Measurements from ENCODE around the gene OR10A6. TPM values are rescaled to one million over a fixed set of nuclear protein-coding genes. Genes with fewer than 3 reads are reported as not detected.

The OR10A6 gene
- polyA plus RNA-seq, 1 donor from 2014 or later = not detected

DNA sequence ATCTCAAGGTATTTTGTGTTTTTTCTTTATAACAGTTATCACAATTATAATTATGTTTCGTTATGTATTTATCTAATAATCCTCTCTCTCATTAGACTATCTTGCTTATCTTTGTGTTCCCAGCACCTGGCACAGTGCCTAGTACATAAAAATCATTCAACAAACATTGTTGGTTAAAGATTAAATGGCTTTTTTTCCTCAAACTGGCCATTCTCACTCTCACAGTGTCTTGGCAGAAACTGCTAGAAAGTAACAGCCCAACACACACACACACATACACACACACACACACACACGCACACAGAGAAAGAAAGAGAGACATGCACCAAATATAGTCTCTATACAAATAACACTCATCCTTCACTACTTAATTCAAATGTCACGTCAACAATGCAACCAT, 36.8 kb downstream of the OR10A6 start:
- H3K36me3 ChIP-seq (ENCODE audit: insufficient read depth, low read length) = no peaks in the 10 kb centered on the region
- H2AFZ ChIP-seq (ENCODE audit: low read depth, low read length) = no peak overlapping the region
- H3K9me3 ChIP-seq (ENCODE audit: low read length) = no peaks in the 10 kb centered on the region
- TF ChIP-seq, protein P1, sequence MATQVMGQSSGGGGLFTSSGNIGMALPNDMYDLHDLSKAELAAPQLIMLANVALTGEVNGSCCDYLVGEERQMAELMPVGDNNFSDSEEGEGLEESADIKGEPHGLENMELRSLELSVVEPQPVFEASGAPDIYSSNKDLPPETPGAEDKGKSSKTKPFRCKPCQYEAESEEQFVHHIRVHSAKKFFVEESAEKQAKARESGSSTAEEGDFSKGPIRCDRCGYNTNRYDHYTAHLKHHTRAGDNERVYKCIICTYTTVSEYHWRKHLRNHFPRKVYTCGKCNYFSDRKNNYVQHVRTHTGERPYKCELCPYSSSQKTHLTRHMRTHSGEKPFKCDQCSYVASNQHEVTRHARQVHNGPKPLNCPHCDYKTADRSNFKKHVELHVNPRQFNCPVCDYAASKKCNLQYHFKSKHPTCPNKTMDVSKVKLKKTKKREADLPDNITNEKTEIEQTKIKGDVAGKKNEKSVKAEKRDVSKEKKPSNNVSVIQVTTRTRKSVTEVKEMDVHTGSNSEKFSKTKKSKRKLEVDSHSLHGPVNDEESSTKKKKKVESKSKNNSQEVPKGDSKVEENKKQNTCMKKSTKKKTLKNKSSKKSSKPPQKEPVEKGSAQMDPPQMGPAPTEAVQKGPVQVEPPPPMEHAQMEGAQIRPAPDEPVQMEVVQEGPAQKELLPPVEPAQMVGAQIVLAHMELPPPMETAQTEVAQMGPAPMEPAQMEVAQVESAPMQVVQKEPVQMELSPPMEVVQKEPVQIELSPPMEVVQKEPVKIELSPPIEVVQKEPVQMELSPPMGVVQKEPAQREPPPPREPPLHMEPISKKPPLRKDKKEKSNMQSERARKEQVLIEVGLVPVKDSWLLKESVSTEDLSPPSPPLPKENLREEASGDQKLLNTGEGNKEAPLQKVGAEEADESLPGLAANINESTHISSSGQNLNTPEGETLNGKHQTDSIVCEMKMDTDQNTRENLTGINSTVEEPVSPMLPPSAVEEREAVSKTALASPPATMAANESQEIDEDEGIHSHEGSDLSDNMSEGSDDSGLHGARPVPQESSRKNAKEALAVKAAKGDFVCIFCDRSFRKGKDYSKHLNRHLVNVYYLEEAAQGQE (IDR thresholded peaks at IDR 0.05; ENCODE audit: borderline replicate concordance) = no peak
- TF ChIP-seq TAF1 (IDR thresholded peaks at IDR 0.05; ENCODE audit: low read depth) (no peak), SMC3 (conservative IDR thresholded peaks at IDR 0.05; ENCODE audit: poor library complexity) (no peak), MXI1 (conservative IDR thresholded peaks at IDR 0.05; ENCODE audit: poor library complexity, severe bottlenecking) (no peak), RAD21 (conservative IDR thresholded peaks at IDR 0.05) (no peak), EZH2 (IDR thresholded peaks at IDR 0.05; ENCODE audit: borderline replicate concordance, insufficient read depth, low read length, poor library complexity, severe bottlenecking) (no peak), POLR2AphosphoS5 (IDR thresholded peaks at IDR 0.05) (no peak), EP300 (conservative IDR thresholded peaks at IDR 0.05; ENCODE audit: poor library complexity, severe bottlenecking) (no peak)
- TF ChIP-seq, protein P2, sequence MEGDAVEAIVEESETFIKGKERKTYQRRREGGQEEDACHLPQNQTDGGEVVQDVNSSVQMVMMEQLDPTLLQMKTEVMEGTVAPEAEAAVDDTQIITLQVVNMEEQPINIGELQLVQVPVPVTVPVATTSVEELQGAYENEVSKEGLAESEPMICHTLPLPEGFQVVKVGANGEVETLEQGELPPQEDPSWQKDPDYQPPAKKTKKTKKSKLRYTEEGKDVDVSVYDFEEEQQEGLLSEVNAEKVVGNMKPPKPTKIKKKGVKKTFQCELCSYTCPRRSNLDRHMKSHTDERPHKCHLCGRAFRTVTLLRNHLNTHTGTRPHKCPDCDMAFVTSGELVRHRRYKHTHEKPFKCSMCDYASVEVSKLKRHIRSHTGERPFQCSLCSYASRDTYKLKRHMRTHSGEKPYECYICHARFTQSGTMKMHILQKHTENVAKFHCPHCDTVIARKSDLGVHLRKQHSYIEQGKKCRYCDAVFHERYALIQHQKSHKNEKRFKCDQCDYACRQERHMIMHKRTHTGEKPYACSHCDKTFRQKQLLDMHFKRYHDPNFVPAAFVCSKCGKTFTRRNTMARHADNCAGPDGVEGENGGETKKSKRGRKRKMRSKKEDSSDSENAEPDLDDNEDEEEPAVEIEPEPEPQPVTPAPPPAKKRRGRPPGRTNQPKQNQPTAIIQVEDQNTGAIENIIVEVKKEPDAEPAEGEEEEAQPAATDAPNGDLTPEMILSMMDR (IDR thresholded peaks at IDR 0.05; ENCODE audit: poor library complexity, severe bottlenecking) = no peak
- no peaks in the 10 kb centered on the region for H3F3A ChIP-seq (ENCODE audit: insufficient read depth, low read length, poor library complexity, severe bottlenecking)
- no peak overlapping the region for H3K9ac ChIP-seq (ENCODE audit: low read length)
- no peaks in the 10 kb centered on the region for H3K27me3 ChIP-seq (ENCODE audit: insufficient read depth, low read depth, low read length)
- no peaks in the 10 kb centered on the region for H4K20me1 ChIP-seq (ENCODE audit: insufficient read depth)
- H3K4me3 ChIP-seq (ENCODE audit: low read length) = no peak overlapping the region
- H3K9me2 ChIP-seq (ENCODE audit: insufficient read depth, low read length) = no peaks in the 10 kb centered on the region
- H3K4me2 ChIP-seq (ENCODE audit: low read length) = no peak overlapping the region
- H3K27ac ChIP-seq (ENCODE audit: low read length) = no peak overlapping the region
- H3K79me2 ChIP-seq (replicated peaks; ENCODE audit: insufficient read depth, low read length) = no peaks in the 10 kb centered on the region

DNA sequence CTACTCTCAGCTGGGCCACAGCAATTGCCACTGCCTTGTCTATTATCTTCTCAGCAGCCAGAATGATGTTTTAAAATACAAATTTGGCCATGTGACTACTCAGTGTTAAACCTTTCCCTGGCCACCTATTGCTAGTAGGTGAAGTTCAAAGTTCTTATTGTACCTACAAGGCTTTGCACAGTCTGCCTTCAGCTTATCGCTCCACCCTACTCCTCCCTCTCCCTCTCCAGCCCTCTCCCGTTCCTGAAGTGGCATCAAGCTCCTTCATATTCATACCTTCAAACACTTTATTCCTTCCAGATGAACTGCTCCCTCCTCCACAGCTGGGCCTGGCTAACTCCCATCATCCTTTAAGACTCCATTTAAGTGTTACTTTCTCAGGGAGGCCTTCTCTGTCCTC, 37.3 kb downstream of the OR10A6 start:
- no peak for TF ChIP-seq EP300 (conservative IDR thresholded peaks at IDR 0.05; ENCODE audit: poor library complexity, severe bottlenecking)
- TF ChIP-seq, protein P2 (IDR thresholded peaks at IDR 0.05; ENCODE audit: poor library complexity, severe bottlenecking) = no peak
- no peak for TF ChIP-seq POLR2AphosphoS5 (IDR thresholded peaks at IDR 0.05)
- no peak for TF ChIP-seq MXI1 (conservative IDR thresholded peaks at IDR 0.05; ENCODE audit: poor library complexity, severe bottlenecking)
- H3K4me2 ChIP-seq (ENCODE audit: low read length) = no peak overlapping the region
- H3K27ac ChIP-seq (ENCODE audit: low read length) = no peak overlapping the region
- no peak overlapping the region for H3K4me3 ChIP-seq (ENCODE audit: low read length)
- H3K9me2 ChIP-seq (ENCODE audit: insufficient read depth, low read length) = no peaks in the 10 kb centered on the region
- no peaks in the 10 kb centered on the region for H3F3A ChIP-seq (ENCODE audit: insufficient read depth, low read length, poor library complexity, severe bottlenecking)
- no peaks in the 10 kb centered on the region for H3K9me3 ChIP-seq (ENCODE audit: low read length)
- H3K27me3 ChIP-seq (ENCODE audit: insufficient read depth, low read depth, low read length) = no peaks in the 10 kb centered on the region
- no peaks in the 10 kb centered on the region for H3K36me3 ChIP-seq (ENCODE audit: insufficient read depth, low read length)
- no peaks in the 10 kb centered on the region for H3K79me2 ChIP-seq (replicated peaks; ENCODE audit: insufficient read depth, low read length)
- no peak overlapping the region for H3K9ac ChIP-seq (ENCODE audit: low read length)
- H2AFZ ChIP-seq (ENCODE audit: low read depth, low read length) = no peak overlapping the region
- H4K20me1 ChIP-seq (ENCODE audit: insufficient read depth) = no peaks in the 10 kb centered on the region

Data from neural cell (in vitro differentiated cells).